Myocyte (in vitro differentiated cells): Measurements from ENCODE around the gene MYL7. TPM values are rescaled to one million over a fixed set of nuclear protein-coding genes. Genes with fewer than 3 reads are reported as not detected.
A peak's percentile ranks its signal among the peaks of the same experiment; 100 is the strongest.
"Not testable (repeated sequence)": the region's sequence is repeated elsewhere in the genome, so short reads cannot be mapped to it uniquely, and the experiment has no call there.

Experiments used
- DNase-seq: peaks from one replicate; pipeline ENCODE4 v3.0.0-alpha.2; 2012; ENCODE audit warnings: low read depth
- polyA plus RNA-seq: library from polyadenylated mRNA; unstranded; fragments of >200 nt; gene quantifications from one replicate; pipeline ENCODE4 v1.2.1, GENCODE V29; 2012; ENCODE audit warnings: missing spikeins
- total RNA-seq: library from RNA; depleted of rRNA; stranded (reverse); fragments of >200 nt; gene quantifications from 2 replicates; pipeline ENCODE4 v1.2.3, GENCODE V29; 2014

The MYL7 gene
- total RNA-seq: not detected in 2 replicates
- polyA plus RNA-seq: not detected

GRCh38 chr7:44141221-44141850 lies at the start of gene MYL7:
Gene MYL7, minus strand, starts transcription at chr7:44141332. Its CDS starts 27 bp downstream, at chr7:44141305.
- DNase-seq: no peak

- DNase-seq: no peak
Observed at GRCh38 chr7:44189993-44190872, 49.1 kb upstream of the MYL7 start.

GRCh38 chr7:44189286-44189992 lies 48.3 kb upstream of the MYL7 start, which contains the start of gene GCK:
Gene GCK, minus strand, starts transcription at chr7:44189439. Its CDS starts 486 bp downstream, at chr7:44188953.
- no peak for DNase-seq

- DNase-seq: no peak
Observed at GRCh38 chr7:44188480-44189225, 47.5 kb upstream of the MYL7 start.

- no peak for DNase-seq
Observed at GRCh38 chr7:44187636-44188416, 46.7 kb upstream of the MYL7 start.

- no peak for DNase-seq
Observed at GRCh38 chr7:44186736-44187135, 45.6 kb upstream of the MYL7 start.

GRCh38 chr7:44185729-44186128 lies 44.6 kb upstream of the MYL7 start:
- peak; percentile 47 for DNase-seq

GRCh38 chr7:44184873-44185446 lies 43.8 kb upstream of the MYL7 start:
- DNase-seq: no peak

GRCh38 chr7:44184206-44184872 lies 43.2 kb upstream of the MYL7 start:
- peak; percentile 88 for DNase-seq

GRCh38 chr7:44183386-44183785 lies 42.3 kb upstream of the MYL7 start:
- DNase-seq: no peak

GRCh38 chr7:44182827-44183226 lies 41.7 kb upstream of the MYL7 start:
- no peak for DNase-seq

- DNase-seq: no peak
Observed at GRCh38 chr7:44180631-44181030, 39.5 kb upstream of the MYL7 start.

- DNase-seq: peak; percentile 59
Observed at GRCh38 chr7:44177570-44178131, 36.5 kb upstream of the MYL7 start.

GRCh38 chr7:44176486-44176885 lies 35.4 kb upstream of the MYL7 start:
- DNase-seq: no peak

- no peak for DNase-seq
Observed at GRCh38 chr7:44175730-44176129, 34.6 kb upstream of the MYL7 start.

GRCh38 chr7:44174694-44174948 lies 33.5 kb upstream of the MYL7 start:
- DNase-seq: not testable (repeated sequence)

- no peak for DNase-seq
Observed at GRCh38 chr7:44173911-44174693, 33.0 kb upstream of the MYL7 start.

GRCh38 chr7:44172803-44173424 lies 31.8 kb upstream of the MYL7 start:
- no peak for DNase-seq
